Mucosa of rectum (tissue), 2 donors: ENCODE data around the gene CFAP46.
"Not testable (repeated sequence)": the region's sequence is repeated elsewhere in the genome, so short reads cannot be mapped to it uniquely, and the experiment has no call there.

Experiments used
- H3K27ac ChIP-seq, 2 donors: one replicate each; pipeline ENCODE4 v1.7.0; 2013; ENCODE audit warnings: inconsistent platforms in 2 of 2, low read depth in 2 of 2, low read length in 2 of 2
- H3K27me3 ChIP-seq, 2 donors: one replicate each; pipeline ENCODE4 v1.7.0; 2013; ENCODE audit warnings: low read length in 2 of 2; ENCODE audit not compliant: control insufficient read depth in 2 of 2, insufficient read depth in 2 of 2
- H3K36me3 ChIP-seq, 2 donors: one replicate each; pipeline ENCODE4 v1.7.0; 2013; ENCODE audit warnings: low read length in 2 of 2; ENCODE audit not compliant: control insufficient read depth in 2 of 2, insufficient read depth in 2 of 2
- H3K4me1 ChIP-seq, 2 donors: one replicate each; pipeline ENCODE4 v1.7.0; 2013; ENCODE audit warnings: low read length in 2 of 2, mild to moderate bottlenecking in 1 of 2; ENCODE audit not compliant: control insufficient read depth in 2 of 2, insufficient read depth in 2 of 2
- H3K4me3 ChIP-seq, 2 donors: one replicate each; pipeline ENCODE4 v1.7.0; 2013; ENCODE audit warnings: low read length in 2 of 2
- H3K9ac ChIP-seq, 2 donors: one replicate each; pipeline ENCODE4 v1.7.0; 2013; ENCODE audit warnings: low read length in 2 of 2, low read depth in 1 of 2, mild to moderate bottlenecking in 1 of 2
- H3K9me3 ChIP-seq, 2 donors: one replicate each; pipeline ENCODE4 v1.7.0; 2013; ENCODE audit warnings: low read length in 2 of 2; ENCODE audit not compliant: control insufficient read depth in 2 of 2
- donor health status: healthy.
- donor health status: Normal muscosa, but diverticular disease.

The CFAP46 gene

DNA sequence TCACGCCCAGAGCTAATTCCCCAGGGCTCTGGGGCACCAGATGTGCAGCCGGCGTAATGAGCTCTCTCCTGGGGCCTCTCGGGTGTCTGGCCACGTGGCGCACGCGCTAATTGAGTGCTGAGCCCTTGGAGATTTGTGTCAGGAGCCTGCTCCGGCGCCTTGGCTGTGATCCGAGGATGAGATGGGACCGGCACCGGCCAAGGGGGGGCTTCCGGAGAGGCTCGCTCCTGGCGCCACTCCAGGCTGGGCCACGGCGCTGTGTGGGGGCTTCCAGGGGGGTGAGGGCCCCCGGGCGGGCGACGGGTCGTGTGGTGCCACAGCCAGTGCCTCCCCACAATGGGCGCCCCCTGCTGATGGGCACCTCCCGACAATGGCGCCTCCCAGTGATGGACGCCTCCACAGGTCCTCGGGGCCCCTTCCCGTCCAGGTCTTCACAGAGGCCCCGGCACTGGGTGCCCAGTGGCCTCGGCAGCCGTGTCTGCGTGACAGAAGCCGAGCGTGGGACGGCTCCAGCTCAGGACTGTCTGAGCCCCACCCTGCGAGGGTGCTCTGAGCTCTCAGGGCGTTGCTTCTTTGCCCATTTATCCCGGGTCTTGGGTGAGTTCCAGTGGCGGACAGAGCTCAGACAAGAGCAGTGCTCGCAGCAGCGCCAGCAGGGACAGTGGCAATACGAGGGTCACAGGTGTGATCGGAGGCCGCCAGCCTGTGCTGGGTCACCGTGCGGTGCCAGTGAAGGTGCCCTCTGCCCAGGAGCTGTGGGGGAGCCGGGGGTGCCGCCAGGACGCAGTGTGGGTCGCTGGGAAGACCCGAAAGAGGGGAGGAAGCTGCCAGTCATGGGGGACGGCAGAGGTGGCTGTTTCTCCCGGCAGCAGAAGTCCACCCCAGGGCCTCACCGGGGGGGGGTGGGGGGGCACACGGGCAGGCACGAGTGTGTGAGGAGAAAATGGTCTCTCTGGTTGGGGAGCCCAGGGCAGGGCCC, 148.2 kb downstream of the CFAP46 start:
- Histone ChIP-seq H3K36me3 (no peaks in the 10 kb centered on the region), H3K27ac (no peak overlapping the region), H3K4me3 (no peak overlapping the region), H3K27me3 (peaks cover 0 to 3% of the 10 kb centered on the region in 2 donors), H3K9ac (no peak overlapping the region), H3K9me3 (no peaks in the 10 kb centered on the region), H3K4me1 (no peaks in the 10 kb centered on the region)

DNA sequence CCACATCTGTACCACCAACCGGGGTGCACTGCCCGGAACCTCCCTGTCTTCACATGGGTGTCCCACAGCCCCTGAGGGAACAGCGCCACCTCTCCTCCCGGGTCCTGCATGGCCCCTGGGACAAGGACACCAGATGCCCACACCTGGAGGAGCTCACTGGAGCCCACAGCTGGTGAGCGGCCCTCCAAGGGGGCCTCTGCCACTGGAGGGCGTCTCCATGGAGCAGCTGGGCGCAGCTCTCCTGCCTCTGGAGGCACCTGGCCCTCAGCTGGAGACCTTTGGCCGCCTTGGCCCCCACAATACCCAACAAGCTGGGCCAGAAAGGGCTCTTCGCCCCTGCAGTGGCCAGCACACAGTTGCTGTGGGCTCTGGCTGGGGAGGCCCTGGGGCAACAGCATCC, 149.2 kb downstream of the CFAP46 start:
- Histone ChIP-seq H3K4me3 (no peak overlapping the region), H3K9me3 (no peaks in the 10 kb centered on the region), H3K27me3 (peaks cover 0 to 3% of the 10 kb centered on the region in 2 donors), H3K4me1 (no peaks in the 10 kb centered on the region), H3K36me3 (no peaks in the 10 kb centered on the region), H3K9ac (no peak overlapping the region), H3K27ac (no peak overlapping the region)

DNA sequence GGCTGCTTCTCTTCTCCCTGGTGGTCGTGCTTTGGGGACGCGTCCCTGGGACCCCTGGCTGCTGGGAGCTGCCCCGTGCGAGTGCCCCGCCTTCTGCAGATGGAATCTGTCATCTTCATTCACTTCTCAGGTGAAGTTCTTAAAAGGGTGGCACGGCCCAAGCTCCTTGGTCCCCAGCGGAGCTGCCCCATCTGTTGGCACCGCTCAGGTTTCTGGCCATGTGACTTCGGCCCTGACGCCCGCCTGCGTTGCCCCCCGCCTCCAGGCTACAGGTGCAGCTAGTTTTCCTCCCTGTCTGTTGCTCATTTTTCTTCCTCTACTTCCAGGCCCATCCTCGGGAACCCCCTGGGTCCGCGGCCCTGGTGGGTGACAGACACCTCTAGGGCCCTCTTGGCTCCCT, 149.6 kb downstream of the CFAP46 start:
- Histone ChIP-seq H3K4me3 (no peak overlapping the region), H3K36me3 (no peaks in the 10 kb centered on the region), H3K9ac (no peak overlapping the region), H3K9me3 (no peaks in the 10 kb centered on the region), H3K27ac (no peak overlapping the region), H3K4me1 (no peaks in the 10 kb centered on the region), H3K27me3 (peaks cover 0 to 3% of the 10 kb centered on the region in 2 donors)

DNA sequence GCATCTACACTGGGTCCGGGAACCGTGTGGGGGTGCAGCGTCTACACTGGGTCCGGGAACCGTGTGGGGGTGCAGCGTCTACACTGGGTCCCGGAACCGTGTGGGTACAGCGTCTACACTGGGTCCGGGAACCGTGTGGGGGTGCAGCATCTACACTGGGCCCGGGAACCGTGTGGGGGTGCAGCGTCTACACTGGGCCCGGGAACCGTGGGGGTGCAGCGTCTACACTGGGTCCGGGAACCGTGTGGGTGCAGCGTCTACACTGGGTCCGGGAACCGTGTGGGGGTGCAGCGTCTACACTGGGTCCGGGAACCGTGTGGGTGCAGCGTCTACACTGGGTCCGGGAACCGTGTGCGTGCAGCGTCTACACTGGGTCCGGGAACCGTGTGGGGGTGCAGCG, 150.3 kb downstream of the CFAP46 start:
- H3K27me3 ChIP-seq = not testable (repeated sequence)

DNA sequence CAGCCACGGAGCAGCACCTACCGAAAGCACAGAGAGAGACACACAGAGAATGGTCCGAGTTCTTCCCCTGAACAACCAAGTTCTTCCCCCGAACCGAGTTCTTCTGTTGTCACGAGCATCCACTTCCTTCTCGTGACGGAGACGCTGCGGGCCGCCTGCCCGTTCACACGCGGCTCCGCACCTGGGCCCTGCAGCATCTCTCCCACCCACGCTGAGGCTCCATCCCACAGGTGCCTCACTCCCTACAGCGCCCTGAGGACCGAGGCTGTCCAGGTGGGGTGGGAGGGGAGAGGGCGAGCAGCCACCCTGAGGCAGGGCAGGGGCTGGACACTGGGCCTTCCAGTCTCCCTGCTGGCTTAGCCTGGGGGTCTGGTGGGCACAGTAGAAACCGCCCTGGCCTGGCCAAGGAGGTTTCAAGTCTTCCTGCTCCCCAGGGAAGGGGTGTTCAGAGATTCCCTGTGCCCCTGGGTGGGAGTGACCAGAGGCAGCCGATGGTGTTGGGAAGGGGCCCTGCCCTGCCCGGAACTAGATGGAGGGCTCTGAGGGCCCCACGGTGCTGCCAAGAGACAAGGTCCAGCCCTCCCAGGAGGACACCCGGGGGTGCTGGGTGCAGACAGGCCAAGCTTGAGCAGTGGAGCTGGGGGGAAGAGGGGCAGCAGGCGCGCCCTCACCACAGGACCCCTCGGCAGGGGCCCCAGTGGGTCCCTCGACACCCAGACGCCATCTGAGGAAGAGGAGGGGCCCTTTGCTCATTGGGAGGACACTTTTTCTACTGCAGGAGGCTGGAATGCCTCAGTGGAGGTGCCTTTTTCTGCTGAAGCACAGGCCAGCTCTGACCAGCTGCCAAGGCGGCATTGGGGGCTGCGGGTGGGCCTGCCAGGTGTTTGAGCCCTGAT, 151.2 kb downstream of the CFAP46 start:
- H3K4me1 ChIP-seq = peaks cover 3 to 6% of the 10 kb centered on the region in 2 donors

More for the DNA sequence above, 150.3 kb downstream of the CFAP46 start:
- H3K36me3 ChIP-seq, H3K4me1 ChIP-seq, H3K4me3 ChIP-seq, H3K27ac ChIP-seq, H3K9ac ChIP-seq, H3K9me3 ChIP-seq: not testable (repeated sequence)

DNA sequence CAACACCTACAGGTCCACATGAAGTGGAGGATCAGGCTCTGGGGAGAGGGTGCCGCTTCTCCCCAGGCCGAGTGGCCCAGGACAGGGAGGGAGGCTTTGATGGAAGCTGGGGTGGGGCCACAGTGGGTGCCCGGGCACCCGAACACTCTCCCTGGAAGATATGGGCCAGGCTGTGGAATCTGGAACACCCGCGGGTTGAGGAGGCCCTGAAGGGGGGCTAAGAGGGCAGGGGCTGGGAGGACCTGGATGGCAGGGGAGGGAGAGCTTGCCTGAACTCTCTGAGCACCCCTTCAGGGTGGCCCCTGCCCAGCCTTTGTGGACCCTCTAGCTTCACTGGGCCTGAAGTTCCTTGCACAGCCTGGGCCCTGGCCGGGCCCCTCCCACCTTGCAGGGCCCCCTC, 151.9 kb downstream of the CFAP46 start:
- Histone ChIP-seq H3K27me3 (peaks cover 0 to 8% of the 10 kb centered on the region in 2 donors), H3K36me3 (no peaks in the 10 kb centered on the region), H3K4me1 (peaks cover 3 to 6% of the 10 kb centered on the region in 2 donors), H3K27ac (no peak overlapping the region), H3K4me3 (no peak overlapping the region), H3K9ac (no peak overlapping the region), H3K9me3 (no peaks in the 10 kb centered on the region)

More for the DNA sequence above, 151.2 kb downstream of the CFAP46 start:
- Histone ChIP-seq H3K9me3 (no peaks in the 10 kb centered on the region), H3K27ac (no peak overlapping the region), H3K36me3 (no peaks in the 10 kb centered on the region), H3K4me3 (no peak overlapping the region), H3K9ac (no peak overlapping the region), H3K27me3 (peaks cover 0 to 8% of the 10 kb centered on the region in 2 donors)

DNA sequence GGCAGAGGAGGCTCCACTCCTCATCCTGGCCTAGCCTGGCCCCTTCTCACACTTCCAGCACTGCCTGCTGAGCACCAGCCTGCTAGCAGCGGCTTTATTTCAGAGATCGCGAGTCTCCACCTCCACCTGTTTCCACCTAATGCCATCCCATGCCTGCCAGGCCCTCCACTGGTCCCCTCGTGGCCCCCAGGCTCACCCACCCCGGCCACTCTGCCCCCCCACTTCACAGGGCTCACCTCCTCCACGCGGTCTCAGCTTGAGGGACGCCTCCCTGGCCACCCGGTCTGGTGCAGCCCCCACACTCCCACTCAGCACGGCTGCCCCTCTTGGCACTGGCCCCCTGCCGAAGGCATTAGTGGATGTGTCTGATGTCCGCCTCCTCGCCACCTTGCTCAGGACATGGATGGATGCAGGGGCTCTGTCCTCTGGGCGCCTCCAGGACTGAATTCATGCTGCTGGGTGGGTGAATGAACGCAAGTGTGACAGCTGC, 152.7 kb downstream of the CFAP46 start:
- Histone ChIP-seq H3K9ac (no peak overlapping the region), H3K9me3 (no peaks in the 10 kb centered on the region), H3K27me3 (peaks cover 0 to 8% of the 10 kb centered on the region in 2 donors), H3K36me3 (no peaks in the 10 kb centered on the region), H3K4me3 (no peak overlapping the region), H3K4me1 (peaks cover 3 to 6% of the 10 kb centered on the region in 2 donors), H3K27ac (no peak overlapping the region)

DNA sequence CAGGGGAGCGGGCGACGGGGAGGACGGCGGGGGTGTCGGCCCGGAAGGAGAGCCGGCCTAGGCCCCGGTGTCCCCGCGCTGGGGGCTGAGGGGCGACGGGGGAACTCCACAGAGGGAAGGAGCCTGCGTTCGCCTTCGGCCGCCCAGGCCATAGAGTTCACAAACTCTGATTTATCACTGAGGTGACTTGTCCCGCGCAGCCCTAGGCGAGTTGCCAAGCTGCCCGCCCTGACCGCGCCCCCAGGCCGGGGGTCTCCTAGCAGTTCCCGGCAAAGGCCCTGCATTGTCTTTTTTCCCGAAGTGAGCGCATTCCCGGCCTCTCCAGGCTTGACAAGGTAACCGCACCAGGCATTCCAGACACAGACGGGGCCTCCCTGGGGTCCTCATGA, 153.5 kb downstream of the CFAP46 start:
- no peak overlapping the region for H3K4me3 ChIP-seq
- H3K27ac ChIP-seq = no peak overlapping the region
- peaks cover 3 to 6% of the 10 kb centered on the region in 2 donors for H3K4me1 ChIP-seq
- peaks cover 3 to 8% of the 10 kb centered on the region in 2 donors for H3K27me3 ChIP-seq
- no peaks in the 10 kb centered on the region for H3K36me3 ChIP-seq
- no peaks in the 10 kb centered on the region for H3K9me3 ChIP-seq
- H3K9ac ChIP-seq = no peak overlapping the region

DNA sequence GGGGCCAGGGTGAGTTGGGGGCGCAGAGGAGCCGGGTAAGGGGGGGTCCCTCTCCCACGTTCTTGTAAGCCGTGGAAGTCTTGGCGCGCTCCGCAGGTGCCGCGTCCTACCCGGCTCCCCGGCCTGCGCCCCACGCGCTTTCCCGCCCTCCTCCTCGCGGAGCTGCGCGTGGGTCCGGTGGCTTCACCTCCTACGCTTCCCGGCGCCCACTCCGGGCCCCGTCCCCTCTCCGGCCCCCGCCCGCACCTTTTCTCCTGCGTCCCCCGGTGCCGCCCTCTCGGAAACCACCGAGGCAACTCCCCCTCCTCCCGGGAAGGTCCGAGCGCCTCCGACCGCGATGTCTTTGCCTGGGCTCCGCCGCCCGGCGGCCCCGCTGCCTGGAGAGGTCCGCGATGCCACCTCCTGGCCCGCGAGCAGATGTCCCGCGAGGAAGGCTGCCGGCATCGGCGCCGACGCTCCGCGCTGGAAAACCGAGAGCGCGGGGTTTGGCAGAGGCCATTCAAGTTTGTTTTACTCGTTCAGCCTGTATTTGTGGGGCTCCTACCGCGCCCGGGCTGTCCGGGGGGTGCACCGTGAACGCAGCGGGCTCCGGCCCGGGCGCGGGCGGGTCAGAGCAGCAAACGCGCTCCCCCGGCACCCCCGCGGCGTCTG, 154.1 kb downstream of the CFAP46 start:
- Histone ChIP-seq H3K36me3 (peaks cover 0 to 3% of the 10 kb centered on the region in 2 donors), H3K4me3 (no peak overlapping the region), H3K4me1 (peaks cover 3 to 6% of the 10 kb centered on the region in 2 donors), H3K27me3 (peaks cover 3 to 8% of the 10 kb centered on the region in 2 donors), H3K27ac (no peak overlapping the region), H3K9ac (no peak overlapping the region), H3K9me3 (no peaks in the 10 kb centered on the region)
